Neural progenitor cell (in vitro differentiated cells): ENCODE measurements around the gene IFRD2. TPM values are rescaled to one million over a fixed set of nuclear protein-coding genes. Genes with fewer than 3 reads are reported as not detected.

ENCODE experiments used
- DNase-seq: peaks from one replicate; pipeline ENCODE4 v3.0.0-alpha.2; 2016; ENCODE audit warnings: low spot score
- H2AFZ ChIP-seq: fragments of 200-600 bp; sonication (generic); replicated peaks from 2 replicates; pipeline ENCODE4 v1.6.1; 2016; ENCODE audit warnings: antibody characterized with exemption
- H3F3A ChIP-seq: fragments of 200-600 bp; sonication (generic); 2 replicates; pipeline ENCODE4 v1.6.1; 2016; ENCODE audit warnings: antibody characterized with exemption, low read depth
- H3K27ac ChIP-seq: fragments of 200-600 bp; sonication (generic); 2 replicates; pipeline ENCODE4 v1.5.1; 2016; ENCODE audit warnings: mild to moderate bottlenecking
- H3K27me3 ChIP-seq: fragments of 200-600 bp; sonication (generic); 2 replicates; pipeline ENCODE4 v1.6.1; 2016; ENCODE audit warnings: mild to moderate bottlenecking, moderate library complexity
- H3K36me3 ChIP-seq: fragments of 200-600 bp; sonication (generic); 2 replicates; pipeline ENCODE4 v1.5.1; 2016
- H3K4me1 ChIP-seq: fragments of 200-600 bp; sonication (generic); 2 replicates; pipeline ENCODE4 v1.6.1; 2016; ENCODE audit warnings: mixed run types
- H3K4me2 ChIP-seq: fragments of 200-600 bp; sonication (generic); 2 replicates; pipeline ENCODE4 v1.6.1; 2016
- H3K4me3 ChIP-seq: fragments of 200-600 bp; sonication (generic); 2 replicates; pipeline ENCODE4 v1.5.1; 2016
- H3K79me2 ChIP-seq: fragments of 200-600 bp; sonication (generic); 2 replicates; pipeline ENCODE4 v1.6.1; 2016; ENCODE audit warnings: low read depth
- H3K9ac ChIP-seq: fragments of 200-600 bp; sonication (generic); 2 replicates; pipeline ENCODE4 v1.6.1; 2016
- H3K9me3 ChIP-seq: fragments of 200-600 bp; sonication (generic); 2 replicates; pipeline ENCODE4 v1.5.1; 2016; ENCODE audit warnings: low read depth
- H4K20me1 ChIP-seq: fragments of 200-600 bp; sonication (generic); 2 replicates; pipeline ENCODE4 v1.6.1; 2016; ENCODE audit warnings: low read depth
- H3K27ac Mint-ChIP-seq: 3 replicates; pipeline ENCODE4 v1.8.0; 2021; ENCODE audit warnings: mixed read lengths
- H3K27me3 Mint-ChIP-seq: 2 replicates; pipeline ENCODE4 v1.8.0; 2022; ENCODE audit warnings: low read depth, mild to moderate bottlenecking, inconsistent platforms, moderate library complexity, mixed read lengths; ENCODE audit not compliant: insufficient read depth
- H3K36me3 Mint-ChIP-seq: 3 replicates; pipeline ENCODE4 v1.8.0; 2021; ENCODE audit warnings: mixed read lengths
- H3K4me1 Mint-ChIP-seq: 3 replicates; pipeline ENCODE4 v1.8.0; 2021; ENCODE audit warnings: mixed read lengths
- H3K4me3 Mint-ChIP-seq: 3 replicates; pipeline ENCODE4 v1.8.0; 2021; ENCODE audit warnings: mild to moderate bottlenecking, moderate library complexity, mixed read lengths
- H3K9me3 Mint-ChIP-seq: 3 replicates; pipeline ENCODE4 v1.8.0; 2020; ENCODE audit warnings: mixed read lengths
- EZH2 ChIP-seq: fragments of 200-600 bp; sonication (generic); IDR thresholded peaks from 2 replicates; pipeline ENCODE4 v1.6.1; 2017; ENCODE audit warnings: antibody characterized with exemption, mild to moderate bottlenecking, moderate library complexity
- EZH2phosphoT487 ChIP-seq: fragments of 200-600 bp; sonication (generic); IDR thresholded peaks from 2 replicates; pipeline ENCODE4 v1.6.1; 2017; ENCODE audit warnings: antibody characterized with exemption
- total RNA-seq: library from RNA; depleted of rRNA; stranded (reverse); fragments of >200 nt; gene quantifications from 2 replicates; pipeline ENCODE4 v1.2.3, GENCODE V29; 2015; ENCODE audit warnings: low replicate concordance
- TF ChIP-seq, protein P1 (sequence below): fragments of 200-600 bp; sonication (generic); IDR thresholded peaks from 2 replicates; pipeline ENCODE4 v1.5.1; 2017; ENCODE audit warnings: antibody characterized with exemption, mild to moderate bottlenecking

Gene IFRD2
- total RNA-seq, 1 donor from 2014 or later = 26.4 TPM

DNA sequence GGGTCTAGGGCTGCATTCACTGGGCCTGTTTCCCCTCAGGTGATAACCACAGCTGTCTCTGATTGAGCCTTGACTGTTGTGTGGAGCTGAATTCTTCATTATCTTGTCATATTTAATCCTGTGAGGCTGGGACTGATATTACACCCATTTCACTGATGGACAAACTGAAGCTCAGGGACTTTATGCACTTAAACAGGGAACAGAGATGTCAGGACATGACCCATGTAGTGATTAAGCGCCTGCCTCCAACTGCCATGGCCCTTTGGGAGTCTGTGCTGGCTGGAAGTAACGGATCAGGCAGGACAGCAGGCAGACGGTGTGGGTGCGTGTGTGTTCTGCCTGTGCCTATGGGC, 48.7 kb downstream of the IFRD2 start:
- Mint-ChIP-seq H3K27me3 (peaks cover 12% of the 10 kb centered on the region), H3K9me3 (no peaks in the 10 kb centered on the region), H3K4me3 (no peak overlapping the region), H3K27ac (peak overlapping the region; percentile 95), H3K4me1 (peaks cover 80% of the 10 kb centered on the region), H3K36me3 (peaks cover 12% of the 10 kb centered on the region)
- H3K9ac ChIP-seq = no peak overlapping the region
- peaks cover 54% of the 10 kb centered on the region for H3F3A ChIP-seq
- TF ChIP-seq EZH2phosphoT487 = no peak
- TF ChIP-seq EZH2 = no peak
- TF ChIP-seq, protein P1, sequence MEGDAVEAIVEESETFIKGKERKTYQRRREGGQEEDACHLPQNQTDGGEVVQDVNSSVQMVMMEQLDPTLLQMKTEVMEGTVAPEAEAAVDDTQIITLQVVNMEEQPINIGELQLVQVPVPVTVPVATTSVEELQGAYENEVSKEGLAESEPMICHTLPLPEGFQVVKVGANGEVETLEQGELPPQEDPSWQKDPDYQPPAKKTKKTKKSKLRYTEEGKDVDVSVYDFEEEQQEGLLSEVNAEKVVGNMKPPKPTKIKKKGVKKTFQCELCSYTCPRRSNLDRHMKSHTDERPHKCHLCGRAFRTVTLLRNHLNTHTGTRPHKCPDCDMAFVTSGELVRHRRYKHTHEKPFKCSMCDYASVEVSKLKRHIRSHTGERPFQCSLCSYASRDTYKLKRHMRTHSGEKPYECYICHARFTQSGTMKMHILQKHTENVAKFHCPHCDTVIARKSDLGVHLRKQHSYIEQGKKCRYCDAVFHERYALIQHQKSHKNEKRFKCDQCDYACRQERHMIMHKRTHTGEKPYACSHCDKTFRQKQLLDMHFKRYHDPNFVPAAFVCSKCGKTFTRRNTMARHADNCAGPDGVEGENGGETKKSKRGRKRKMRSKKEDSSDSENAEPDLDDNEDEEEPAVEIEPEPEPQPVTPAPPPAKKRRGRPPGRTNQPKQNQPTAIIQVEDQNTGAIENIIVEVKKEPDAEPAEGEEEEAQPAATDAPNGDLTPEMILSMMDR = no peak
- H3K27me3 ChIP-seq = no peaks in the 10 kb centered on the region
- H4K20me1 ChIP-seq = peaks cover 79% of the 10 kb centered on the region
- DNase-seq = no peak
- no peaks in the 10 kb centered on the region for H3K36me3 ChIP-seq
- no peak overlapping the region for H3K27ac ChIP-seq
- H2AFZ ChIP-seq = no peak overlapping the region
- no peak overlapping the region for H3K4me3 ChIP-seq
- no peak overlapping the region for H3K4me2 ChIP-seq
- H3K79me2 ChIP-seq = peaks cover 100% of the 10 kb centered on the region
- peaks cover 71% of the 10 kb centered on the region for H3K4me1 ChIP-seq
- no peaks in the 10 kb centered on the region for H3K9me3 ChIP-seq

DNA sequence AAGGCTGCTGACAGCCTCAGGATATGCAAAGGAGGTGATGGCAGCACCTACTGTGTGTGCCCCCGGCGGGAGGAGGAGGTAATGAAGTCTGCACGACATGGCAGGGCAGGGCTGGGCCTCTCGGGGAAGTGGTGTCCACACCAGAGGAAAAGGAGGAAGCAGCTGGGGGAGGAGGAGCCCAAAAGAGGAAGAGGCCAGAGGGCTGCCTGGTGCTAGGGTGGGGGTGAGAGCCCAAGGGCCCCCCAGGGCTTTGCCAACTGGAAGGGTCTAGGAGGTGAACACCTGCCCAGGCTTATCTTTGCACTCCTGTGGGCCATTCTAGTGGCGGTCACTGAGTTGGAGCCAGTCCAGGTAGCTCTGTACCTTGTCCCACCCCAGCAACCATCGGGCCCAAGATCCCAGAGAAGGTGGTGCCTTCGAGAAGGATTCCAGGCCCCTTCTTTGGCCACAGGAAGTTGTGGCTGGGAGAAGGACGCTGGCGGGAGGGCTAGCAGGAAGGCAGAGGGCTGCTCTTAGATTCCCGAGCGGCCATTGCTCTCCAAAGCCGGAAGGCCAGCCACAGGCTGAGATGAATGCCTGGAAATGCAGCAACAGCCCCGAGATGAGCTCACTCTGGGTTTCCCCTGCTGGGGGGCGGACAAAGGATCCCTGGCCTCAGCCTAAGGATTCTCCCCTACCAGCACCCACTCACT, 49.2 kb downstream of the IFRD2 start:
- H3K9ac ChIP-seq = no peak overlapping the region
- no peak for DNase-seq
- peaks cover 59% of the 10 kb centered on the region for H3F3A ChIP-seq

DNA sequence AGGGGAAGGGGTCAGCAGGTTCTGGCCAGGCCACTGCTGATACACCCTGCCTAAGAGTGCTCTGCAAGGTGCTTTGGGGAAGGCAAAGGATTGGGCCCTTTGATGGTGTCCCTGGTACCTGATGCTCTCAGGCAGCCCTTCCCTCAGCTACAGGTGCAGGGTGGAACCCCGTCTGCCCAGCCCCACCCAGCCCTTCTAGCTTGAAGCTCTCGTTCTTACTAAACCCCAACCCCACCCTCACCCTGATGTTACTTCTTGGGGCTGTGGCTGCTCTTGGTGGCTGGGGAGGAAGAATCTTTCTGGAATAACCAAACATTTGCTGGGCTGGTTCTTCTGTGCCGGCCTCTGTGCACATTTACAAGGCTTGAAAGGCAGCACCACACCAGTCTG, 49.9 kb downstream of the IFRD2 start:
- Histone ChIP-seq H3K9ac (peak overlapping the region; percentile 61), H3K27me3 (no peaks in the 10 kb centered on the region), H3K4me1 (peaks cover 77% of the 10 kb centered on the region), H2AFZ (no peak overlapping the region), H3F3A (peaks cover 64% of the 10 kb centered on the region), H3K4me3 (no peak overlapping the region), H3K36me3 (no peaks in the 10 kb centered on the region), H3K27ac (peak overlapping the region; percentile 99), H4K20me1 (peaks cover 79% of the 10 kb centered on the region), H3K4me2 (peak overlapping the region; percentile 83), H3K79me2 (peaks cover 100% of the 10 kb centered on the region), H3K9me3 (no peaks in the 10 kb centered on the region)
- no peak for TF ChIP-seq EZH2
- TF ChIP-seq, protein P1 = no peak
- Mint-ChIP-seq H3K27me3 (peaks cover 15% of the 10 kb centered on the region), H3K9me3 (no peaks in the 10 kb centered on the region), H3K4me3 (peak overlapping the region; percentile 73), H3K36me3 (peaks cover 10% of the 10 kb centered on the region), H3K27ac (peak overlapping the region; percentile 98), H3K4me1 (peaks cover 85% of the 10 kb centered on the region)
- DNase-seq = no peak

More for the DNA sequence above, 49.2 kb downstream of the IFRD2 start:
- Mint-ChIP-seq H3K36me3 (peaks cover 10% of the 10 kb centered on the region), H3K4me1 (peaks cover 83% of the 10 kb centered on the region), H3K9me3 (no peaks in the 10 kb centered on the region), H3K27ac (peak overlapping the region; percentile 98), H3K4me3 (peak overlapping the region; percentile 73), H3K27me3 (peaks cover 12% of the 10 kb centered on the region)
- H3K27me3 ChIP-seq = no peaks in the 10 kb centered on the region
- H3K4me1 ChIP-seq = peaks cover 76% of the 10 kb centered on the region
- H3K36me3 ChIP-seq = no peaks in the 10 kb centered on the region
- H3K4me3 ChIP-seq = no peak overlapping the region
- H3K27ac ChIP-seq = peak overlapping the region; percentile 99
- peak overlapping the region; percentile 83 for H3K4me2 ChIP-seq
- peaks cover 79% of the 10 kb centered on the region for H4K20me1 ChIP-seq
- TF ChIP-seq EZH2 (no peak), EZH2phosphoT487 (no peak)
- TF ChIP-seq, protein P1 = peak; percentile 17
- no peak overlapping the region for H2AFZ ChIP-seq
- peaks cover 100% of the 10 kb centered on the region for H3K79me2 ChIP-seq
- no peaks in the 10 kb centered on the region for H3K9me3 ChIP-seq
